Heart left ventricle (tissue), 13 donors: Measurements from ENCODE around the gene G6PC1.

Experiments
- CTCF ChIP-seq, 12 donors: fragments of 200-600 bp; sonication (generic) in 4 of 12; IDR thresholded peaks; one replicate each; pipeline versions ENCODE4 v1.5.0 to v1.8.0; 2018 to 2022; ENCODE audit warnings: antibody characterized with exemption in 12 of 12, mild to moderate bottlenecking in 5 of 12
- POLR2A ChIP-seq, 2 donors: fragments of 450-650 bp; IDR thresholded peaks; one replicate each; pipeline ENCODE4 v1.6.1; 2017; ENCODE audit warnings: antibody characterized with exemption in 2 of 2, mild to moderate bottlenecking in 2 of 2, moderate library complexity in 2 of 2
- donor health status: ischemic (EF 13 %, LVEDD 7.1; RV severe dilation, severe dysfunction).
- donor health status: DM: no; HTN: yes; CAD: no.
- donor health status: DM: no; HTN: no; CAD: no.
- donor health status: ischemic (EF 25% LVEDD 6.9; RV normal size, moderate dysfunction).
- donor health status: ischemic (EF 25% LVEDD 5.7; RV mildly dilated, moderate dysfunction).
- donor health status: ischemic (EF 35%, LVEDD 5.7; RV mildly dilated, moderate dysfunction).
- donor health status: nonischemic (EF 11% LVEDD 7.7; RV severe dilation, severe dysfunction).
- donor health status: DM: yes; HTN: yes; CAD: no.
- donor health status: PGD.
- donor health status: ischemic (EF 29% LVEDD 5.4; RV normal size, mild dysfunction).
- donor health status: nonischemic (EF 23%, LVEDD 6.1; RV moderate dilation, normal function).

DNA sequence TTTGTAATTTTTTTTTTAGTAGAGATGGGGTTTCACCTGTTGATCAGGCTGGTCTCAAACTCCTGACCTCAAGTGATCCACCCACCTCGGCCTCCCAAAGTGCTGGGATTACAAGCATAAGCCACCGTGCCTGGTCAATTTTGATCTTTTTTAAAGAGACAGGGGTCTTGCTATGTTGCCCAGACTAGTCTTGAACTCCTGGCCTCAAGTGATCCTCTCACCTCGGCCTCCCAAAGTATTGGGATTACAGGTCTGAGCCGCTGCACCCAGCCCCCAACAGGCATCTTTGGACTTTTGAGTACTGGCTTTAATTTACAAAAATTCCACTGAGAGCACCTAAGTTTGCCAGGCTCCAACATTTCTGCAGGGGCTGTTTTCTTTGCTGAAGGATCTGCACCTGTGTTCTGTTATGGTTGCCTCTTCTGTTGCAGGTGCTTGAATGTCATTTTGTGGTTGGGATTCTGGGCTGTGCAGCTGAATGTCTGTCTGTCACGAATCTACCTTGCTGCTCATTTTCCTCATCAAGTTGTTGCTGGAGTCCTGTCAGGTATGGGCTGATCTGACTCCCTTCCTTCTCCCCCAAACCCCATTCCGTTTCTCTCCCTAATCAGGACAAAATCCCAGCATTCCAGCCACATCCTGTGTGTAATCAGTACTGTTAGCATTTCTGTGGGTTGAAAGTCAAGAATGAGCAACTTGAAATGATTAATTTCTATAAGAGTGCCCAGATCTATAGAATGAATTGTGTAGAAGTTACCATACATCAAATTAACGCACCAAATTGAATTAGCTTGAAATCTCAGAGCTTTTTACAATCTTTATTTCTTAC lies 8.5 kb downstream of the G6PC1 start:
- no peak for TF ChIP-seq CTCF (IDR thresholded peaks at IDR 0.05)
- TF ChIP-seq POLR2A (IDR thresholded peaks at IDR 0.05): no peak
